HG03378 (cell line): Measurements from ENCODE around the gene ETS1.

ENCODE experiments used
- ATAC-seq: cut with Tn5 transposase; IDR thresholded peaks from one replicate; pipeline ENCODE4 v1.9.1; 2021; ENCODE audit warnings: mild to moderate bottlenecking, moderate library complexity; ENCODE audit not compliant: unreplicated experiment

ETS1 gene

GRCh38 chr11:128548649-128549255, 38.6 kb downstream of the ETS1 start:
- no peak for ATAC-seq

DNA sequence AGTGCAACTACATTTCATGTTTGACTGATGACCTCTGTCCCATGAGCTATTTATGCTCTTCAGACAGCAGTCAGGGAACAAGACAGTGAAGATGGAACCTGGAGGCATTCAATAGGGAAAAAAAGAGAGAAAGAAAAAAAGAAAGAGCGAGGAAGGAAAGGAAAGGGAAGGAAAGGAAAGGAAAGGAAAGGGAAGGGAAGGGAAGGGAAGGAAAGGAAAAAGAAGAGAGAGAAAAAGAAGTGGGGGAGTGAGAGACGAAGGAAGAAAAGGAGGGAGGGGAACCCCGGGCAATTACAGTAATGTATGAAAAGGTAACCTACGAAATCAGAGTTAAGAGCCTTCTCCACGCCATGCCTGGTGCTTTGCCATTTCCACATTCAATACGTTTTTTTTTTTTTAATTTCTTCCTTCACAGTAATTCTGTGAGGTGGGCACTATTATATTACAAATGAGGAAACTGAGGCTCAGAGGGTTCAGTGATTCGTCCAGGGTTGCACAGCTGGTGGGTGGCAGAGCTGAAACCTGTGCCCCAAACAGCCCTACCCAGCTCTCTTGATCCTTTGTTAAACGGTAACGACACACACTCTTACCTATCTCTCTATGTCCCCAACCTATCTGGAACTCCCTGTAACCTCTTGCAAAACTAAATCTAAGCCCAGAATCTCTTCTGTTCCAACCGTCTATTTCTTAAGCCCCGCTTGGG, 39.3 kb downstream of the ETS1 start:
- ATAC-seq = no peak

GRCh38 chr11:128546916-128547315, 40.4 kb downstream of the ETS1 start:
- ATAC-seq = no peak

- no peak for ATAC-seq
Measured at GRCh38 chr11:128544471-128545051, 42.8 kb downstream of the ETS1 start.

GRCh38 chr11:128540469-128540868, 46.9 kb downstream of the ETS1 start:
- ATAC-seq = no peak

GRCh38 chr11:128536506-128536905, 50.9 kb downstream of the ETS1 start:
- ATAC-seq = no peak

DNA sequence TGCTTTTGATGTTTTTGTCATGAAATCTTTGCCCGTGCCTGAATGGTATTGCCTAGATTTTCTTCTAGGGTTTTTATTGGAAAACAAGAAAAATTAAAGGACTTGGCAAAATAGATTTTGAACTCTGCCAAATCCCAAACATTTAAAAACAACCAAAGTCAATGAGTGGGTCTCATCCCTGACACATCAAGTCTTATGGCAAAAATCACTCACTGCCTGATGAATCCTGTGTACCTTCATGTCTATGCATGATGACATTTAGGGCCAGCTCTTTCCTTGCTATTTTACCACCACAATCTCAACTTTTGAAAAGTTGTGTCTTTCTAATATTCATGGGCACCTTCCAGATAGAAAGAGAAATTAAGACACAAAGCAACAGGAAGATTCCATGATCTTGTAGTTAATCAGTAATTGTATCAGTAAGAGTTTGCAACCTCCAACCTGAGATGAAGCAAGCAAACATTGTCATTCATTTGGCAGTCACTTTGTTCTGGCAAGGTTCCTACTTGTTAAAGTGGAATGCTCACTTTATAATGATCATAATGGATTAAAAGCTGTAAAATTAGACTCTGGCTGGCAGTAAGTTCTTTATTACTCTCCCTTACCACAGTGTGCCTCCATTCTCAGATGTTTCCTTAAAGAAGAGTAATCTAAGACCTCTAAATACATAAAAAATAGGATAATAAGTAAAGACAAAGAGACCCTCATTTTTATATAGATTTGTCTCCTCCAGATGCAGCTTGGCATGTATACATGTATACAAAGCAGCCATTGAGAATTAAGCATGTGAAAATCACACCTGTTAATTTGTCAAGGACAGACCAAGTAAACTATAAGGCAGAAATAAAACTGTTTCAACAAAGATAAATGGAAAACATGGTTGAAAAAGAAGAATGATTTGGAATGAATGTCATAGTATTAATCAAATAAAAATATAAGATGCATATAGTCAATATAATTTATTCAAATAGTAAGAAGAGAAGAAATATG, 51.6 kb downstream of the ETS1 start:
- ATAC-seq = no peak

GRCh38 chr11:128533472-128533871, 53.9 kb downstream of the ETS1 start:
- no peak for ATAC-seq

GRCh38 chr11:128532572-128533091, 54.7 kb downstream of the ETS1 start:
- ATAC-seq = no peak

DNA sequence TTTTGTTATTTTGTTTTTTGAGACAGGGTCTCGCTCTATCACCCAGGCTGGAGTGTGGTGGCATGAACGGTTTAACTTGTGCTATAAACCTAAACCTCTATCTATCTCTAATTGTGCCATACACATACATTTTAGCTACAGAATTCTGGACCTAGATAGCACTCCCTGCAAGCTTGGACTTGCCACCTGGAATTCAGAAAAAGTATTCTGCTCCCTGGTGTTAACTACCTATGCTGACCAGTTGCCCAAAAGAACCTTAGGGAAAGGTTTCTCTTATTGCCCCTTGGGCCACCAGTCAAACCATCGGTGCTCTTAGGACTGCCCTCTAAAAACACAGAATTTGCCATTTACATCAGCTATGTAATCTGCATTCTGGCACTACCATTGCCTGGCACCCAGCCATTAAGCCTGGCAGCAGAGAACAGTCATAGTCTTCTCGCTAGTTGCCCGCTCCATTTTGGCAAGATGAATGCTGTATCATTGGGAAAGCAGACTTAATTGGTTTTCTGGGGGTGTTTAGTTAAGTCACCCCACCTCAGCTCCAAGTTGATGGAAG, 55.3 kb downstream of the ETS1 start:
- ATAC-seq = no peak

DNA sequence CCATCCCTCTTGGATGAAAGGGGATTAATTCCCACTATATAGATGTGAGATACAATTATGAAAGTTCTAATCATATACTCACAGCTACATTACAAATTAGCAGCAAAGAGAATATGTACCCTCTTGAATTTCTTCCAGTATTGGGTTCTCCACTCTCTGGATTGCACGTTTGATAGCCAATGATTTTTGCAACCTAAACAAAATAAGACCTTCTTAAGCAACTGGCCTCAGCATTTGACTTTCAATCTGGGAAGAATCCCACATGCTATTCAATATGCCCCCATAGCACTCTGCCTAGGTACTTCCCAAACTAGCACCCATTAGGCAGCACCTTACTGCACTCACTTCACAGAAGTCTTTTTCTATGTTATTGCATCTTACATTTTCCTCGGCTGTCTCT, 55.8 kb downstream of the ETS1 start:
- ATAC-seq = no peak

GRCh38 chr11:128530118-128531074, 57.0 kb downstream of the ETS1 start:
- ATAC-seq = no peak

DNA sequence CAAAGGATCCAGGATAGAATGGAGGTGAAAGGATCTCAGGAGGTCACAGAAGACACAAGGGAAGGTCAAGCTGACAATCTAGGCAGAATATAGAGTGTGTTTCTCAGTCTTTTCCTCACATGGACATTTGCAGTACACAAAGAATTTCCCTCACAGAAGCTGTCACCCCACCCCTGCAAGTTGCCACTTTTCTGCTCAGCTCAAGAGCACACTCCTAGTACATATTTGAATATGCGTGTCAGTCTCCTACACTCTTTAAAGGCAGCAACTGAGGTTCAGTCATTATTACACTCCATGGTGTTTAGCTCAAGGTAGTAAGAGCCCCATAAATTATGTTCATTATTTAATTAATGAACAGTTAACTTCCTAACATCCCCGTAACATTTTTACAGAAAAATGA, 59.1 kb downstream of the ETS1 start:
- ATAC-seq = no peak

- ATAC-seq = no peak
Measured at GRCh38 chr11:128527046-128527445, 60.3 kb downstream of the ETS1 start.

DNA sequence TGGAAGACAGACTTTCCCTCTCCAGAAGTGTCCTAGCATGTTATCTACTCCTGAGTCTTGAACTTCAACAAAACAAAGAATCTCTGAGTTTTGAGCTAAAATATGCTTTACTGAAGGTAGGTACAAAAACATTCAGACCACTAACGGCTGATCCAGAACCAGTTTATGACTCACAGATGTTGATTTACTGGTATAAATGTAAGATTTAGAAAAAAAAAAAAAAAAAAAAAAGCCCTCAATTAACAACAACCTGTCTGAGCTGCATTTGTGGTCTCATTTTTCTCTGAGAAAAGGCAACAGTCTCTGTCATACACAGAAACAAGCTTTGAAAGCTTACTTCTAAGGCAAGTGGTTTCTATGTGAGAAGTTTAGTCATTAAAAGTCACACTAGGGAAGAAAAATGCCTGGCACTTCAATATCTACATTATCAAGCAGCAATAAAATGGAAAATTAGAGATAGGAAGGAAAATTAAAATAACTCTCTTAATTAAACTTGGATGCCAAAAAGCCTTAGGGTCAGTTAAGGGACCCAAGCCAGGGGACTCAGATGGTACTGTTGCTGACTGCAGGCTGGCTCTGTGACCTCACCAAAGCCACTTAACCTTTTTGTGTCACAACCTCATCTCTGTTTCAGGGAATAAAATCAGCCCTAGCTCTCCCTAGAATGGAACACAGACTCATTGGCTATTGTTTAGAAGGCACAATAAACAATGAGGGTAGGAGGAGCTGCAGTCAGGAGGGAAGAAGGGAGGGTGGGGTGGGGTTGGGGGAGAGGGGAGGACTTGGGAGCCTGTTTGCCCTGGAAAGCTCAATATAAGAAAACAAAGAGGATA, 61.7 kb downstream of the ETS1 start:
- no peak for ATAC-seq

DNA sequence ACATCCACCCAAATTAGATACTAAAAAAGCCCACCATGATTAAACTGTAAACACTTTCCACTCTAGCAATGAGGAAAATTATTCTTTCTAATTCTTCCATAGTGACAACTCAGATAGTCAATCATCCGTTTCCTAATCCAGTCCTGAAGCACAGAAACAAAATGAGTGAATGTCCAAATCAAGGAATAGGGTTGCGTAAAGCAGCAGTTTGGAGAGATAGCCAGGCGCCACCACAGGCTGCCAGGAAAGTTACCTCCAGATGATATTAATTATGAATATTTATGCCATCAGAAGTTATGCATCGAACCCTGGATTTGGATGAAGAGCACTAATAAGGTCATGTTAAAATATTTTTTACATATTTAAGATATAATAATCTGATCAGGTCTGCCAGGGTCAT, 63.2 kb downstream of the ETS1 start:
- ATAC-seq = no peak

DNA sequence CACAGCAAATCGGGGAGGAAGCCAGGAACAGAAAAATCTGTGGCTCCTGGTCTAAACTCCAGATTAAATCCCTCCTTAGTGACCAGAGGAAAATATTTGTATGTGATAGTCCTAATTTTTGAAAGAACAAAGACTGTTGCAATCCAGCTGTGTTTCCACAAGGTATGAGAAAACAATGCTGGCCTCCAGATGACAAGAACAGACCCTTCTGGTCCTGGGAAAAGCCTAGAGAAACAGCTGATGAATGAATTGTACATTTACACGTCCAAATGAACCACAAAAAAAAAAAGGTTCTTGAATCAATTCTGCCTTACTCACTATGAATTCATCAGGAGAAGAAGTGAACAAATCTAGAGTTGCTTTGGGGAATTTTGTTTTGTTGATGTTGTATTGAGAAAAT, 63.7 kb downstream of the ETS1 start:
- ATAC-seq = no peak

DNA sequence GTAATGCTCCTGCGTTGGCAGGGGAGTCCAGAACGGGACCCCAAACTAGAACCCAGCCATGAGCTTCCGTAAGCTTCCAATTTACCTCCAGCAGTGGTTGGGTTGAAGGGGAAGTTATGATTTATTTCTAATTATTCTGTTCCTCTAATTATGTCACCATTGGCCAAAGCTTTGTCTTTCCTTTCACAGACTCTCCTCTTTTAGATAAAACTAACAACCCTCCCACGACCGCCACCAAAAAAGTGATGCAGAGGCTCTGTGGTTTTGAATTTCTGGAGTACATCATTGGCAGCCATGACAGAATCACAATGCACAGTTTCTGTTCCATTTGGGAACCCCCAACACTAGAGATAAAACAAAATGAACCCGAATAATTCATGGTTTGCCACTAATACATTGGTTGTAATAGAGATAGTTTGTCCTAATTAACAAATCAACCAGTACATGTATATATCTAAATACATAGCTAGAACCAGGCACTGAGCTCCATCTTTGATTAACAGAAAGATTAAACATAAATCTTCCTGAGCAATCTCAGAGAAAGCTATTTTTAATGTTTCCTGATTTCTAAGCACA, 64.3 kb downstream of the ETS1 start:
- ATAC-seq = no peak
